Measurements from ENCODE around the gene DISC1. TPM values are rescaled to one million over a fixed set of nuclear protein-coding genes. Genes with fewer than 3 reads are reported as not detected.

Gene DISC1
- total and polyA plus RNA-seq, 2 donors (not counting 3 experiments of a cell fraction or from before 2014, with no cell fraction given) = 3.3 to 14.7 TPM

DNA sequence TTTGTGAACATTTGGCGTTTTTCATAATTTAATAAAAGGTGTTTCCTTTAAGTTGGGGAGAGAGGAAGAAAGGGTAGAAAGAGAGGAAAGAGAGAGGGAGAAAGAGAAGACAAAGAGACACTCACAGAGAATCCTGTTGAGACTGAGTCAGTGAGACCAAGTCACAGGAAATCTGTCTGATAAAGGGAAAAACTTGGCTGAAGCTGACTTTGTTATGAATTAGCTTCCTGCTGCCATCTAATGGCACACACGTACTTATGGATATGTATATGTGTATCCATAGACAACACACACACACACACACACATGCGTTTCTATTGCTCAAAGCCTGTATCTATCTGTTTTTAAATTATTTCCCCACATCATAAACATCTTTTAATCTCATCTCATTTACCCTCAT is 42.5 kb upstream of the DISC1 start:
- no peaks in the 10 kb centered on the region for H3K36me3 ChIP-seq (ENCODE audit: control insufficient read depth in 2 of 2, extremely low read depth in 1 of 2, insufficient read depth in 2 of 2, low read length in 2 of 2)
- ChIA-PET POLR2A (interaction anchor here (0.6 to 0.7 kb wide), 2 partner anchors 164 to 312 kb away, joined by 3 to 5 read pairs; no protein-coding TSS in a partner anchor), CTCF (interaction anchor here (0.5 to 1.6 kb wide), 26 partner anchors 8 to 269 kb away, joined by 3 to 47 read pairs (median 5); partner anchors contain the start of genes EXOC8, SPRTN and TSNAX)
- dilution Hi-C loops (cut with MboI; ENCODE audit: extremely low pct_ligation_motif_present, low sequenced_read_pairs) (no loop called here), intact Hi-C loops (cut with micrococcal nuclease) (loop anchor here (1.0 kb wide), 4 partner anchors 12 to 226 kb away; partner anchors contain the start of genes EGLN1 and TSNAX)
- TF ChIP-seq GATA2 (IDR thresholded peaks at IDR 0.05; ENCODE audit: insufficient read depth, insufficient read length, low read depth, low read length) (peak; percentile 61), FOS (IDR thresholded peaks at IDR 0.05; ENCODE audit: borderline replicate concordance, insufficient read depth, low read length) (peak; percentile 69), JUN (IDR thresholded peaks at IDR 0.05; ENCODE audit: borderline replicate concordance, insufficient read depth, insufficient read length, low read depth) (peak; percentile 35), MAX (IDR thresholded peaks at IDR 0.05; ENCODE audit: insufficient read depth, insufficient read length) (no peak)
- TF ChIP-seq, protein P1, sequence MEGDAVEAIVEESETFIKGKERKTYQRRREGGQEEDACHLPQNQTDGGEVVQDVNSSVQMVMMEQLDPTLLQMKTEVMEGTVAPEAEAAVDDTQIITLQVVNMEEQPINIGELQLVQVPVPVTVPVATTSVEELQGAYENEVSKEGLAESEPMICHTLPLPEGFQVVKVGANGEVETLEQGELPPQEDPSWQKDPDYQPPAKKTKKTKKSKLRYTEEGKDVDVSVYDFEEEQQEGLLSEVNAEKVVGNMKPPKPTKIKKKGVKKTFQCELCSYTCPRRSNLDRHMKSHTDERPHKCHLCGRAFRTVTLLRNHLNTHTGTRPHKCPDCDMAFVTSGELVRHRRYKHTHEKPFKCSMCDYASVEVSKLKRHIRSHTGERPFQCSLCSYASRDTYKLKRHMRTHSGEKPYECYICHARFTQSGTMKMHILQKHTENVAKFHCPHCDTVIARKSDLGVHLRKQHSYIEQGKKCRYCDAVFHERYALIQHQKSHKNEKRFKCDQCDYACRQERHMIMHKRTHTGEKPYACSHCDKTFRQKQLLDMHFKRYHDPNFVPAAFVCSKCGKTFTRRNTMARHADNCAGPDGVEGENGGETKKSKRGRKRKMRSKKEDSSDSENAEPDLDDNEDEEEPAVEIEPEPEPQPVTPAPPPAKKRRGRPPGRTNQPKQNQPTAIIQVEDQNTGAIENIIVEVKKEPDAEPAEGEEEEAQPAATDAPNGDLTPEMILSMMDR (IDR thresholded peaks at IDR 0.05; ENCODE audit: extremely low read depth in 1 of 2, insufficient read depth in 1 of 2, low read depth in 1 of 2, low read length in 2 of 2) = peak in 1 of 2 donors; percentile 20
- peaks cover 8% of the 10 kb centered on the region for H3K4me1 ChIP-seq (ENCODE audit: control insufficient read depth, extremely low read depth, insufficient read depth, low read length)
- no peaks in the 10 kb centered on the region for H3K79me2 ChIP-seq (ENCODE audit: control insufficient read depth, insufficient read depth, low read length)
- peak overlapping the region; percentile 47 for H3K27ac ChIP-seq (ENCODE audit: insufficient read depth, low read depth, low read length)
- no peaks in the 10 kb centered on the region for H3K27me3 ChIP-seq (ENCODE audit: control insufficient read depth in 2 of 2, insufficient read depth in 2 of 2, low read length in 2 of 2)
- H2AFZ ChIP-seq (ENCODE audit: low read depth, low read length) = no peak overlapping the region
- H3K9ac ChIP-seq (replicated peaks; ENCODE audit: extremely low read depth, insufficient read depth, low read length) = peak overlapping the region; percentile 17
- DNase-seq (ENCODE audit: low read depth, low spot score) (peak; percentile 88), FAIRE-seq (peak; percentile 79)
- BruUV-seq (replicated peaks) = no TSS peak
- H3K4me3 ChIP-seq (replicated peaks in 1 of 3; ENCODE audit: insufficient read depth in 1 of 3, low read depth in 1 of 3, low read length in 3 of 3) = no peak overlapping the region
- H3K9me3 ChIP-seq (replicated peaks; ENCODE audit: control insufficient read depth, insufficient read depth, low read length) = no peaks in the 10 kb centered on the region
- no peak overlapping the region for H3K4me2 ChIP-seq (ENCODE audit: insufficient read depth, low read length)
- H4K20me1 ChIP-seq (replicated peaks; ENCODE audit: control insufficient read depth, extremely low read depth, insufficient read depth, low read length) = no peaks in the 10 kb centered on the region
- H3K9me1 ChIP-seq (replicated peaks; ENCODE audit: control insufficient read depth, extremely low read depth, insufficient read depth, low read length) = no peaks in the 10 kb centered on the region
